ENCODE data around the gene HOXB6.

DNA sequence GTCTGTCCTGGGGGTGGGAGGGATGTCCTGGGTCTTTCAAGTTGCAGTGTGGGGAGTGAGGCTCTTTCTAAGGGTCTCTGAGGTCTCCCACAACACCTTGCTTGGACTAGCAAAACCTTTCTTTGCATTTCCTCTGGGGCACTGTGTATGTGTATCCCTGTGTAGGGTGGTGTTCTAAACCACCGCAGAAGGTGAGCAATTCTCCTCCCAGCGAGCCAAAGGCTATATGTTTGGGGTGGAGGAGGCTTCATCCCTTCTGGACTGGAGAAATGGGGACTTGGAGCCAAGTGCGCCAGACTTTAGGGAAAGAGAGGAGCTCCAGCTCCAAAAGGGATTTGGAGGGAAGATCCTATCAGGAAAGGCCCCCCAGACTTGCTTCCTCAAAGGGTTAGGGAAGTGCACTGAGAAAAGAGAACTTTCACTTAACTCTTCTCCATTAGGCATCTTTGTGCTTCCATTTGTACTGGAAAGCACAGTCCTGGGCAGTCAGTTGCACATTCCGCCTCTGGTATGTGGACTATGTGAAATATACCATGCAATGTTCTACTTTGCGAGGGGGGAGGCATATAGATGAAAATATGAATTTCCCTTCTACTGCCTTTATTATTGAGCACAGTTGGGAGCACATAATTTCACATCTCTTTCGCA is 40.2 kb upstream of the HOXB6 start:
- TF ChIP-seq, protein P1, sequence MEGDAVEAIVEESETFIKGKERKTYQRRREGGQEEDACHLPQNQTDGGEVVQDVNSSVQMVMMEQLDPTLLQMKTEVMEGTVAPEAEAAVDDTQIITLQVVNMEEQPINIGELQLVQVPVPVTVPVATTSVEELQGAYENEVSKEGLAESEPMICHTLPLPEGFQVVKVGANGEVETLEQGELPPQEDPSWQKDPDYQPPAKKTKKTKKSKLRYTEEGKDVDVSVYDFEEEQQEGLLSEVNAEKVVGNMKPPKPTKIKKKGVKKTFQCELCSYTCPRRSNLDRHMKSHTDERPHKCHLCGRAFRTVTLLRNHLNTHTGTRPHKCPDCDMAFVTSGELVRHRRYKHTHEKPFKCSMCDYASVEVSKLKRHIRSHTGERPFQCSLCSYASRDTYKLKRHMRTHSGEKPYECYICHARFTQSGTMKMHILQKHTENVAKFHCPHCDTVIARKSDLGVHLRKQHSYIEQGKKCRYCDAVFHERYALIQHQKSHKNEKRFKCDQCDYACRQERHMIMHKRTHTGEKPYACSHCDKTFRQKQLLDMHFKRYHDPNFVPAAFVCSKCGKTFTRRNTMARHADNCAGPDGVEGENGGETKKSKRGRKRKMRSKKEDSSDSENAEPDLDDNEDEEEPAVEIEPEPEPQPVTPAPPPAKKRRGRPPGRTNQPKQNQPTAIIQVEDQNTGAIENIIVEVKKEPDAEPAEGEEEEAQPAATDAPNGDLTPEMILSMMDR (IDR thresholded peaks at IDR 0.05), result no peak
- TF ChIP-seq POLR2A (IDR thresholded peaks at IDR 0.05), result no peak

Measured in ovary (tissue), 3 donors.